SK-N-MC (cell line): Measurements from ENCODE around the gene TRPM7.

Source experiments
- EZH2 ChIP-seq: fragments of 200-600 bp; sonication (generic); IDR thresholded peaks from one replicate; pipeline ENCODE4 v1.6.1; 2017; ENCODE audit warnings: antibody characterized with exemption
- FOXP2 ChIP-seq: optimal IDR thresholded peaks from 2 replicates; pipeline ENCODE3; 2011; ENCODE audit warnings: mild to moderate bottlenecking, moderate library complexity; ENCODE audit not compliant: insufficient read depth; ENCODE audit errors: extremely low read length, control extremely low read depth
- POLR2AphosphoS5 ChIP-seq: IDR thresholded peaks from 2 replicates; pipeline ENCODE4 v1.6.1; 2012; ENCODE audit warnings: mild to moderate bottlenecking, low read depth, low read length, borderline replicate concordance

DNA sequence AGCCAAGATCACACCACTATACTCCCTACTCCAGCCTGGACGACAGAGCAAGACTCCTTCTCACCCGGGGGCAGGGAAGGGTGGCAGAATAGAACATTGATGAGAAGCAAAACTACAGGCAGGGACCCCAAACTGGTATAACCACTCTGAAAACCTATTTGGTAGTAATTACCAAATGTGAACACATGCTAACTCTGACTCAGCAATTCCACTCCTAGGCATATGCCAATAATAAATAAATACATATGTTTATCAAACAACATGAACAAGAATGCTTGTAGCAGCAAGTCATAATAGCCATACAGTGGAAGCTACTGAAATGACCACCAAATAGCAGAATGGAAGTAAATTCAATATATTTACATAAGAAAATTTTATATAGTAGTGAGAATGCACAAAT is 109.1 kb downstream of the TRPM7 start:
- no peak for TF ChIP-seq EZH2
- TF ChIP-seq POLR2AphosphoS5, result no peak
- TF ChIP-seq FOXP2, result no peak
